Psoas muscle (tissue), 8 donors: Measurements from ENCODE around the gene PEX14. TPM values are rescaled to one million over a fixed set of nuclear protein-coding genes. Genes with fewer than 3 reads are reported as not detected.

Experiments used
- ATAC-seq, 4 donors: fragments of 200-7000 bp; cut with Tn5 transposase; one replicate each; pipeline ENCODE4 v1.9.1; 2020; ENCODE audit warnings: moderate library complexity in 3 of 4, mild to moderate bottlenecking in 2 of 4
- DNase-seq, 2 donors: peaks; one replicate each; pipeline ENCODE4 v3.0.0-alpha.2; 2020
- H3K27ac ChIP-seq: fragments of 200-600 bp; one replicate; pipeline ENCODE4 v1.8.0; 2022
- H3K27me3 ChIP-seq, 3 donors: fragments of 200-600 bp in 1 of 3; one replicate each; pipeline versions ENCODE4 v1.6.1 to v1.8.0; 2013 to 2022; ENCODE audit warnings: low read length in 2 of 3, mild to moderate bottlenecking in 2 of 3, moderate library complexity in 1 of 3; ENCODE audit not compliant: insufficient read depth in 3 of 3
- H3K36me3 ChIP-seq, 2 donors: fragments of 200-600 bp in 1 of 2; one replicate each; pipeline versions ENCODE4 v1.6.1 to v1.8.0; 2013 to 2022; ENCODE audit warnings: low read depth in 1 of 2, mild to moderate bottlenecking in 1 of 2, moderate library complexity in 1 of 2; ENCODE audit not compliant: insufficient read depth in 1 of 2
- H3K4me1 ChIP-seq: fragments of 200-600 bp; one replicate; pipeline ENCODE4 v1.8.0; 2022
- H3K4me3 ChIP-seq: fragments of 200-600 bp; one replicate; pipeline ENCODE4 v1.8.0; 2022; ENCODE audit warnings: mild to moderate bottlenecking
- H3K9me3 ChIP-seq: fragments of 200-600 bp; one replicate; pipeline ENCODE4 v1.8.0; 2022
- CTCF ChIP-seq: fragments of 200-600 bp; IDR thresholded peaks from one replicate; pipeline ENCODE4 v1.8.0; 2022; ENCODE audit warnings: antibody characterized with exemption
- WGBS, 3 donors: extraction: QIAGEN DNeasy Blood & Tissue Kit; methylation state at CpG; one replicate each; pipeline versions ENCODE4 v1.1.6 to v1.1.7; 2013; 5-methylcytosine and 5-hydroxymethylcytosine counted together
- intact Hi-C, 2 donors: fragments of 100-400 bp; cut with DNase I; formaldehyde crosslinking; loops; one replicate each; pipeline versions ENCODE4 v1.11.0 to v1.14.2; 2022
- polyA plus RNA-seq, 3 donors: library from polyadenylated mRNA; stranded (reverse); fragments of 200-250 nt; gene quantifications; one replicate each; pipeline ENCODE4 v1.2.3, GENCODE V29; 2013
- total RNA-seq, 4 donors: library from RNA; stranded (reverse); fragmentation: NEBNext Ultra II Directional in 2 of 4; extraction: Animal tissue kit (Norgen Biotek cat#: 25700) in 2 of 4; gene quantifications; one replicate each; pipeline versions ENCODE4 v1.2.1 to v1.2.4, GENCODE V29; 2021 to 2023
- donor health status: healthy with polysubstance abuse.
- donor health status: DM: no; HTN: no; CAD: no; lungs with moderate emphysema.
- donor health status: Bipolar disorder and iron deficiency.
- donor health status: healthy.
- donor health status: DM: yes; HTN: yes; CAD: no.
- donor health status: DM: no; HTN: no; CAD: no.
- donor health status: DM: no; HTN: no; CAD: no.
- donor health status: DM: yes; HTN: yes; CAD: no.

The PEX14 gene
- total and polyA plus RNA-seq, 7 donors = 13.7 to 23.5 (median 20.7) TPM

GRCh38 chr1:10657088-10657847, 182.5 kb downstream of the PEX14 start:
- Histone ChIP-seq H3K36me3 (peaks cover 0 to 85% of the 10 kb centered on the region in 2 donors), H3K27me3 (no peaks in the 10 kb centered on the region), H3K4me3 (no peak overlapping the region), H3K4me1 (peaks cover 1% of the 10 kb centered on the region), H3K9me3 (no peaks in the 10 kb centered on the region), H3K27ac (no peak overlapping the region)
- DNase-seq = no peak
- TF ChIP-seq CTCF = no peak
- WGBS, 3 donors = 76 to 81% (median 78%) methylated on average over 28 to 29 of the region's 29 CpGs
- no peak for ATAC-seq
- intact Hi-C loops = no loop called here

- H3K4me3 ChIP-seq = no peak overlapping the region
- no peaks in the 10 kb centered on the region for H3K27me3 ChIP-seq
- DNase-seq (no peak), ATAC-seq (no peak)
- no peak for TF ChIP-seq CTCF
- intact Hi-C loops = no loop called here
- H3K27ac ChIP-seq = no peak overlapping the region
- WGBS, 3 donors = 75% methylated on average over 18 to 19 of the region's 19 CpGs
- H3K9me3 ChIP-seq = no peaks in the 10 kb centered on the region
- peaks cover 14% of the 10 kb centered on the region for H3K4me1 ChIP-seq
- peaks cover 0 to 72% of the 10 kb centered on the region in 2 donors for H3K36me3 ChIP-seq
Observed at GRCh38 chr1:10658396-10659066, 183.8 kb downstream of the PEX14 start.

- Histone ChIP-seq H3K27ac (no peak overlapping the region), H3K4me1 (peaks cover 21% of the 10 kb centered on the region), H3K4me3 (no peak overlapping the region), H3K27me3 (no peaks in the 10 kb centered on the region), H3K36me3 (peaks cover 0 to 65% of the 10 kb centered on the region in 2 donors), H3K9me3 (no peaks in the 10 kb centered on the region)
- WGBS, 3 donors = 92 to 96% (median 95%) methylated on average over 18 of the region's 18 CpGs
- ATAC-seq (no peak), DNase-seq (no peak)
- intact Hi-C loops = no loop called here
- TF ChIP-seq CTCF = no peak
Observed at GRCh38 chr1:10659218-10659617, 184.5 kb downstream of the PEX14 start.

- H3K4me1 ChIP-seq = peaks cover 26% of the 10 kb centered on the region
- no peak for TF ChIP-seq CTCF
- DNase-seq (no peak), ATAC-seq (no peak)
- no peaks in the 10 kb centered on the region for H3K27me3 ChIP-seq
- intact Hi-C loops = loop anchor here in 1 of 2 donors (10.0 kb wide), 1 partner anchor 125 kb away; no protein-coding TSS in a partner anchor
- H3K4me3 ChIP-seq = no peak overlapping the region
- H3K36me3 ChIP-seq = peaks cover 0 to 60% of the 10 kb centered on the region in 2 donors
- 82 to 90% (median 87%) methylated on average over 52 of the region's 52 CpGs for WGBS, 3 donors
- H3K27ac ChIP-seq = no peak overlapping the region
- no peaks in the 10 kb centered on the region for H3K9me3 ChIP-seq
Observed at GRCh38 chr1:10659646-10660540, 185.1 kb downstream of the PEX14 start.
